GM21737 (cell line): ENCODE results near the gene CR1.
A peak's percentile ranks its signal among the peaks of the same experiment; 100 is the strongest.
"Not testable (repeated sequence)": the region's sequence is repeated elsewhere in the genome, so short reads cannot be mapped to it uniquely, and the experiment has no call there.

Experiments
- ATAC-seq: cut with Tn5 transposase; IDR thresholded peaks from one replicate; pipeline ENCODE4 v1.9.1; 2021; ENCODE audit warnings: mild to moderate bottlenecking, moderate library complexity; ENCODE audit not compliant: unreplicated experiment

Gene CR1

DNA sequence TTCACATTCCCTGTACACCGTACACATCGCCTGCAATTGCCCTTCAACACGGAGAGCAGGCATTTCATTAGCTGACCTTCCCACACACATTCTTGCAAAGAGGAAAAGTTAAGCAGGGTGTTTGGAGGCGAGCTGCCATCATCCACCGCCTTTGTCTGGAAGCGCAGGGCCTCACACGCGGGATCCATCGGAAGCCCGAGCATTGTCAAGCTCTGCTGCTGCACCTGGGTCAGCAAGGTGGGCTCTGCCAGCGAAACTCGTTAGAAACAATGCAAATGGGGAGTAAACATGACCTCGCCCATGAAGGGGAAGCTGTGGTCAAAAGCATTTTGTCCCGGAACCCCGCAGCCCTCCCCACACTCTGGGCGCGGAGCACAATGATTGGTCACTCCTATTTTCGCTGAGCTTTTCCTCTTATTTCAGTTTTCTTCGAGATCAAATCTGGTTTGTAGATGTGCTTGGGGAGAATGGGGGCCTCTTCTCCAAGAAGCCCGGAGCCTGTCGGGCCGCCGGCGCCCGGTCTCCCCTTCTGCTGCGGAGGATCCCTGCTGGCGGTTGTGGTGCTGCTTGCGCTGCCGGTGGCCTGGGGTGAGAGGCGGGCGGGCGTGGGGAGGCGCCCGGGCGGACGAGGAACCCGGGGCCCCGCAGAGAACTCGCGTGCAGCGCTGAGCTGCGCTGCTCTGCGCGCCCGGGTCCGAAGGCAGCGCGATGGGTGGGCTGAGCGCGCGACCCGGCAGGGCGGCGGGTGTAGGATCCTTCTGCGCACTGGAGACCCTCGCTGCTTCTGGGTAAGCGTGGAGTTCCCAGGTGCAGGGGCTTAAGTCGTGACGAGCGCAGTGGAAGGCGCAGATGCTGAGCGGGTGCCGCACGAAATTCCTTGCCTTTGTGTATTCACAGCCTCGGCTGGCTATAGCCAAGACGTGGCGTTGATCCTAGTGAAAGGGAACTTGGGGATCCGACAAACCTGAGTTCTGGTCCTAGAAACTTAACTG is at the start of gene CR1:
Gene CR1 (plus strand): TSS at position 357 of the 992 bp plus-strand sequence. CDS start 111 bp downstream, at position 468.
- ATAC-seq, result peak; percentile 43

DNA sequence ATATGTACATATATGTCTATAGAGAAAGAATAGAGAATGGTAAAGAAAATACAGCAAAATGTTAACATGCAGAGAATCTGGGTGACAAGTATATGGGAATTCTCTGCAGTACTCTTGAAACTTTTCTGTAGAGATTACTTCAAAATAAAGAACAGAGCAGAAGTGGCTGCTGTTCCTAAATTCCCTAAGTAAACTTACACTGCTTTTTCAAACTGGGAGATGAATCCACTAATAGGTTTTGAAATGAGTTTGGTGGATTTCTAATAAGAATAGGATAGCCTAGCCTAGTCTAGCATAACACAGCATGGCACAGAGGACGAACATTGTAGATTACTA is 42.3 kb upstream of the CR1 start:
- ATAC-seq, result no peak

DNA sequence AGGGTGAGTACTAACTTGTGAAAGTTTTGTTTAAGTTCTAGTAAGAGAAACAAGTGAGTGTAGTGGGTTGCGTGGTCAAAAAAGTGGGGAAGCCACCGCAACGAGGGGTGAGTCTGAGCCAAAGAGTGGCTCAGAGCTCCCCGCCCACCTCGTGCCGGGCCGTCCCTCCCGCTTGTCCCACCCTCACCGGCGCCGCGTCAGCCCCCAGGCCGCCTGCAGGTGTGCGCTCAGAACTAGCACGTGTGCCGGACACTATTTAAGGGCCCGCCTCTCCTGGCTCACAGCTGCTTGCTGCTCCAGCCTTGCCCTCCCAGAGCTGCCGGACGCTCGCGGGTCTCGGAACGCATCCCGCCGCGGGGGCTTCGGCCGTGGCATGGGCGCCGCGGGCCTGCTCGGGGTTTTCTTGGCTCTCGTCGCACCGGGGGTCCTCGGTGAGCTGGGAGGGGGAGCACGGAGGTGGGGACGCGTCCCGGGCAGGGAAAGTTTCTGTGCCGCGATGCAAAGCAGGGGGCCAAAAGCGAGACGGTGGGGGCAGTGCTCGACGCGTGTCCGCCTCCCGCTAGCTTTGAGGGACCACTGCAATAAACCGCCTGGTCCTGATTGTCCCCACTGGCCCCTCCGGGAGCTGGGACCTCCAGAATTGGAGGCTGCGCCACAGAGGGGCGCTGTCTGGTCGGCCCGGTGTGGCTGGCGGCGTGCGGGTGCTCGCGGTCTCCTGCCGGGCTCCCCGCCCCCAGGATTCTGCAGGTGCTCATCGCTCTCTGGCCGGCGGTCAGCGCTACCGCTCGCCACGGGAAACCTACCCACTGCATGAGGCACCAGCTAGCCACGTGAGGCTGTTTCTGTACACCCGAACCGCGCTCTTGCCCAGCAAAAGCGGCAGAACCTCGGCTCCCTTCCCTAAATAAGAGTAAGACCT is 41.7 kb upstream of the CR1 start, which contains the start of gene CR2:
Gene CR2 (plus strand): TSS at position 283 of the 919 bp plus-strand sequence. CDS start 91 bp downstream, at position 374.
- ATAC-seq, result peak; percentile 74

DNA sequence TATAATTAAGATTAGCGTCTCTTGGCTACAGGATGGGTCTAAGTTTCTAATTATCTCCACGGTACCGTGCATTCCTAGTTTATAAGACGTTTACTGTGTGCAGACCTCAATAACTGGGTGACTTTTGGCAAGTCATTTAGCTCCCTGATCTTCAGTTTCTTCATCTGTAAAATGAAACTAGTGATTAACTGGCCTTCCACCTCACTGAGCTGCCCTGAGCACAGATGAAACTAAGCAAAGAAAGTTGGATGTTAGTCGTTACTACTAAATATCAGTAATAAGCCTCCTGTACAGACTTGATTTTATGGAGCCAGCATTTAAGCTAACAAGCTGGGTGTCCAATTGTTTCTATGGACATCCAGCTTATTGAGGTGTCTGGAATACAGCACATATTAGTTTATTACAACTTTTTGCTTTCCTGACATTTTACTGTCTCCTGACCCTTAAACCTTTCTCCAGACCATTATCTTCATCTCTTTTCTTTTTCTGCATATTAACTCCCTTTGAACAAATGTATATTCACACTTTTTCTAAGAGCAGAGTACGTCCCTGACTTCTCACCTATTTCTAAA is 40.7 kb upstream of the CR1 start:
- ATAC-seq, result no peak

DNA sequence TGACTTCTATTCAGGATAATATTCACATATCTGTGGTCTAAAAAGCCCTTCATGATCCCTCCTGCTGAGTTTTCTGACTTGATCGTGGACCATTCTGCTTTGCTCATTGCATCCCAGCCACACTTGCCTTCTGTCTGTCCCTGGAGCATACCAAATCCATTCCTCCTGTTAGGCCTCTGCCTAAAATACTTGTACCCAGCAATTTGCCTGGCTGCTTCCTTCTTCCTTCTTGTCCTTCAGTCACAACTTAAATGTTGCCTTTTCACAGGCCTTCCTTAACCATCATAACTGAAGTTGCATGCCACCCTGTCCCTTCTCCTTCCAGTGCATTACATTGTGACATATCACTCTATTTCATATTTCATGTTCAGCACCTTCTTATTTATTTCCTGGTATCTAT is 37.5 kb upstream of the CR1 start:
- ATAC-seq, result no peak

DNA sequence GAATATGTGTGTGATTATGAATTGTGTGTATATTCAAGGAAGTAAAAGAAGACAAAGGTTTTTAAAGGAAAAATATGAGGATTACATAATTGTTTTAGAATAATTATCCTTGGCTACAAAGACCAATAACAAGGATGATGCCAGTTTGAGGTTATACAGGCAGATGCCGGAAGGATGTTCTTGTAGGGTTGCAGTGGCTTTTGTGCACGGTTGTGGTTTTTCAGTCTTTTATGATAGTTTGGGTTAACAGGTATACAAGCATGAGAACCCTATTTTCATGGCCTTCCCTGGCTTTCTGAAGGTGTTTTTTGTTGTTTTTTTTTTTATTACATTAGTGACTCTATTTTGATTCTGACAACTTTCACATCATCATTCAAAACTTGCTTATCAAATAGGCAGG is 36.9 kb upstream of the CR1 start:
- ATAC-seq, result no peak

DNA sequence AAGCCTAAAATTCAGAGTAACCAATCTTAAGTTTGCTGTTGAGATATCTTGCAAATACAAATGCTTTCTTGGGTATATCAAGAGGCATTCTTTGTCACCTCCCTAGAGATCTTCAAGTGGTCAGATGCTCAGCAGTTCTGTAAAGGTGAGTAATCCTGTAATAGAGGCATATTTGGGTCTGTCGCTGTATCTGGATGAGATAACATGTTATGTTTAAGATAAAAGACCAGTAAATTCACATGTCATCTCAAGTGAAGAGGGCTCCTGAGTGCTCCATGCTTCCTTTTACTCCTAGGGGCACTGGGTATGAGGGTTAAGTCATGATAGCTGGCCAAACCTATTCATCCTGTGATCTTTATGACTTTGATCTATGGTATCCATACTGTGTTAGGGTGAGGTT is 34.3 kb upstream of the CR1 start:
- no peak for ATAC-seq

DNA sequence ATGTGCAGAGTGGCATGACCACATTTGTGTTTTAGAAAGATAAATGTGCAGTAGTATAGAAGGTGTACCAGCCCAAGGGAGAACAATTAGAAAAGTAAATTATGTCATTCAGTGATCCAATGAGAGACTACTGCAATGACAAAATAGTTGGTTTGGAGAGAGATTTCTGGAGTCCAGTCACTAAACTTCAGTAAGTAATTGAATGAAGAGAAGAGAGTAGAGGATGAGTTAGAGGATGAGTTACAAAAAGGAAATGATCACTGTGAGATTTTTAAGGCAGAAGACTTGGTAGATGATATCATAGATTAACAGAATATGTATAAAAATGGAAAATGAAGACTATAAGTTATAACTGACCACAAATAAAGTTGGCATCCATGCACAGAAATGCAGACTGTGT is 33.4 kb upstream of the CR1 start:
- no peak for ATAC-seq

DNA sequence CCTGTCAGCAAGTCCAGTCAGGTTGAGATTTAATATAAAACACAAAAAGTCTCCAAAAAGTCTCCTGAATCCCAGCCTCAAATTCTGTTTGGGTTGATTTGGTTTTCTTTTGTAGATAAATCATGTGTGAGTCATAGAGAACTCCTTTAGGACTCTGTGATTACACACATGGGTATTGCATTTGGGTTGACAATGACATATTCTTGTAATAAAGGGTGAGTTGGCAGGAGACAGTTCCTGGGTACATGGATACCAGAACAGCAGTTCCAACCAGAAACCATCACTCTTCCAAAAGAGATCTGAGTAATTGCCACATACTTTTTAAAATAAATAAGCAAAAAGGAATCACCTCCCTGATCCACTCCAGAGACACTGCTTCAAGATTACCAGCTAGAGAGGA is 32.9 kb upstream of the CR1 start:
- ATAC-seq, result no peak

DNA sequence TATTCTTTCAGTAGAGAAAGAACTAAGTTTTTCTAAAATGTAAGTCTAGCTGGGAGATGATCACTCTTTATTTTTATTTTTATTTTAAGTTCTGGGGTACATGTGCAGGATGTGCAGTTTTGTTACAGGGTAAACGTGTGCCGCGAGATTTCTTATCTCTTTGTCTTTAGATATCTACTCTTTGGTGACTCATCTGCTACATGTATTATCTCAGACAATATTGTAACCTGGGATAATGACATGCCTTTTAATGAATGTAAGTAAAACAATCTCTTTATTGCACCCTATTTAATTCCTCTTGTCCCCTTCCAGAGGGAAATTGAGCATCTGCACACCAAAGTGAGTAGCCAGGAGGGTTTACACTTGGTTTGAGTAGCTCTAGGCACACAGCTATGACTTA is 32.4 kb upstream of the CR1 start:
- ATAC-seq, result no peak

DNA sequence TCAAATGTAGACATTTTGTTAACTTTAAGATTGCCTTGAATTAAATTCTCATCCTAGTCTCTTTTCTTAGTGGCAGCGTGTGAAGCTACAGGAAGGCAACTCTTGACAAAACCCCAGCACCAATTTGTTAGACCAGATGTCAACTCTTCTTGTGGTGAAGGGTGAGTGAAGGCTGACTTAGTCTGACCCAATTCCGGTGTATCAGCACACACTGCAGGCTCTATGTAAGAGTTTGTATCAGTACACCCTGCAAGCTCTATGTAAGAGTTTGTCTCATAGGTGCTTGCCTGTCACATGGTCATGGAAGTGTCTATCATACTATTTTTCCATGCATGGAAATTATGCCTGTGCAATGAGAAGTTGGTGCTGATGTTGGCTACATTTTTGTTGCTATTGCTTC is 25.0 kb upstream of the CR1 start:
- no peak for ATAC-seq

DNA sequence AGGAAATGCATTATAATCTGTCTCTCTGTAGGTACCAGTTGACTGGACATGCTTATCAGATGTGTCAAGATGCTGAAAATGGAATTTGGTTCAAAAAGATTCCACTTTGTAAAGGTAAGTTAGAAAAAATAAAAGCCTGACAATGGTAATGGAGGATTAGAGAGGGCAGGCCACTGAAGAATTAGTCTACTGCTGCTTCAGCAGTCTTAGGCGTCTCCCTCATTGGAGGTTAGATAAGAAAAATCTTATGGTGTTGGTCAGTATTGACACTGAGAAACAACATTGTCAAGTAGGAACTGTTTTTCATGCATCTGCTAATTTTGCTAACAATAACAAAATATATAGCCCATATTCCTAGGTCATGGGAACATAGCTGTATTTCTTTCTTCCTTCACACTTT is 21.7 kb upstream of the CR1 start:
- no peak for ATAC-seq

DNA sequence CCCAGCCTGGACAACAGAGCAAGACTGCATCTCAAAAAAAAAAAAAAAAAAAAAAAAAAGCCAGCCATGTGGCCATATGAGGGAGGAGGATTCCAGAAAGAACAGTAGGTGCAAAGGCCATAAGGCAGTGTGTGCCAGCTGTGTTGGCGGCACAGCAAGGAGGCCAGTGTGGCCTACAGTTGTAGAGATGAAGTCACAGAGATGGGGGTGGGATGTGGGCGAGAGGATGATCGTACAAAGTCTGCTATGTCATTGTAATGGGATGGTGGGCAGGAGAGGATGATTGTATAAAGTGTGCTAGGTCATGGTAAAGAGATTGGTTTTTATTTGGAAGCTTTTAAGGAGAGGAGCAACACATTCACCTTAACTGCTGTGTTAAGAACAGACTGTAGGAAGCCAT is 9.8 kb upstream of the CR1 start:
- ATAC-seq, result no peak

DNA sequence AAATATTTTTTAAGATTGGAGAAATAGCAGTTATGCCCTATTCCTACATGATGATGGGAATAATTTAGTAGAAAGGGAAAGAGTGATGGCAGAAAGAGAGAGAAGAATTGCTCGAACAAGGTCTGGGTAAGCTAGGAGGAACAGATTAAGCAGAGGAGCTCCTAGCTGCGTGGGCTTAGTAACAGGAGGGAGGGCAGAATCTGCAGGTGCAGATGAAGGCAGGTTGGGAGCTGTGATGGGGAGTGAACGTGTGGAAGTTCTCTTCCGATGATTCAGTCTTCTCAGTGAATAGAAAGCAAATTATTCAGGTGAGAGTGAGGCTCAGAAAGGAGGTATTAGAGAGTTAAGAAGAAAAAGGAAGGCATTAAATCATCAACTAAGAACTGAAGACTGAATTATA is 8.3 kb upstream of the CR1 start:
- no peak for ATAC-seq

DNA sequence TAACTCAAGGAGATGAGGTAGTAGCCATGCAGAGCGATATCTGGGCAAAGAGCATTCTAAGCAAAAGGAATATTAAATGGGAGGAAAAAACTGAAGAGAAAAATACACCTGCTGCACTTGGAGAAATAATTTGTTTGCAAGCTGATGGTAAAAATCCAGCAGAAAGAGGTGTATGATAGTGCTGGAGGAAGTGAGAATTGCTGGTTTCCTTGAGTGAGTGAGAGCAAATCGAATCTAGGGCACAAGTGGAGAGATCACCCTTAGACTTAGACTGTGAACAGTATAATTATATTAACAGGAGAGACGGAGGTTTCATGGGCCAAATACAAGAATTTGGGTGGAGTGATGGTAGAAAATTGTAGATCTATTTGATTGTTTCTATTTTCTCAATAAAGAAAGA is 2.7 kb upstream of the CR1 start:
- no peak for ATAC-seq

DNA sequence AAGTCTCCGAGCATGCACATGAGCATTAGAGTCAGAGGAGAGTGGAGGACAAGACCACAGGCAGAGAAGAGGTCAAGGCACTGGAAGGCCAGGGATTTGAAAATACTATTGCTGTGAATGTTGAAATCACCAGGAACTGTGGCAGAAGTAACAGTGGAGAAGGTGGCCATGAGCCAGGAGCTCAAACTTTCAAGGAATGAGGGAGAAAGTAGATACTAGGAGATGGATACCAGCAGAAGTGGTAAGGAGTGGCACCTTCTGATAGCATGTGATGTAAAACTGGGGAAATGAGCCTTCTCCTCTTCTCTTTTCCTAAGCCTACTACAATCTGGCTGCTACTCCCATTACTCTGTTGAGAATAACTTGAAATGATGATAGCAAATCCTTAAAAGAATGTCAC is 1.8 kb upstream of the CR1 start:
- ATAC-seq, result no peak

DNA sequence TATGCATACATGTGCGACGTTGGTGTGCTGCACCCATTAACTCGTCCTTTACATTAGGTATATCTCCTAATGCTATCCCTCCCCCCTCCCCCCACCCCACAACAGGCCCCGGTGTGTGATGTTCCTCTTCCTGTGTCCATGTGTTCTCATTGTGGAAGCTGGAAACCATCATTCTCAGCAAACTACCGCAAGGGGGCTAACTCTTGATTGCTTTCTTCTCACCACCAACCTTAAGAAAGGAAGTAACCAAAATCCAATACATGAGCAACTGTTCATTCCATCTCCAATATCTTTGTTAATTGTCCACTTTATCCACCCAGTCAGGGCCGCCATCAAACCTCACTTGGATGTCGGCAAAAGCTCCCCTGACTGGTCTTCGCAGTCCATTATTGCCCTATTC is 676 bp upstream of the CR1 start:
- ATAC-seq, result not testable (repeated sequence)

DNA sequence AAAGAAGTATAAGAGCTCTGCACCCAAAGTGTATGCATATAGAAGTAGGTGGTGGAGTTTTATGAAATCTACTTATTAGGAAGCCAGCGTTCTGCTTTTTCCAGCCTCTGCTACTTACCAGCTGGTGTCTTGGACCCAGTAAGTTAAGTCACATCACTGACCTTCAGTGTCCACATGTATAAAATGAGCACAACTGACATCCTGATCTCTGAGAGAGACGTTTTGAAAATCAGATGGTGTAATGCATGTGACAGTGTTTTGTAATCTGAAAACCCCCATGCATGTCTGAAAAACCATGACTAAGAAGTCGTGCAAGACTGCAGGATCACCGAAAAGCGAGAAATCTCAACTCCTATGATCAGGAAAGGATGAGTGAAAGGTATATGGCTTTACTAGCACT is 2.0 kb downstream of the CR1 start:
- ATAC-seq, result no peak

DNA sequence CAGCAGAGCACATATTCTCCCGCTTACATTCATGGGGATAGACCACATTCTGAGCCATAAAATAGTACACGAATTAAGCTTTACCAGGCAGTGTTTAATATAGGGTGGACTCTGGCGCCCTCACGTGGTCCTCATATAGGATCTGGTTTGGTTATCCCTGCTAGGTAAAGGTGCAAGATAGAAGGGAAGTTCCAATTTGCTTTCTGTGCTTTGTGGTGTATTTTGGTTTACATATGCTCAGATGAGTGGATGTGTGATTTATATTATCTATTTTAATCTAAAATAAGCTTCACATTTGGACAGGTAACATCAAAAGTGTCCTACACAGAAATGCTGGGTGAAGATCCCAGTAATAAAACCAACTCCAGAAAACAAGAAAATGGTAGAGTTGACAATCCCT is 3.6 kb downstream of the CR1 start:
- ATAC-seq, result no peak

DNA sequence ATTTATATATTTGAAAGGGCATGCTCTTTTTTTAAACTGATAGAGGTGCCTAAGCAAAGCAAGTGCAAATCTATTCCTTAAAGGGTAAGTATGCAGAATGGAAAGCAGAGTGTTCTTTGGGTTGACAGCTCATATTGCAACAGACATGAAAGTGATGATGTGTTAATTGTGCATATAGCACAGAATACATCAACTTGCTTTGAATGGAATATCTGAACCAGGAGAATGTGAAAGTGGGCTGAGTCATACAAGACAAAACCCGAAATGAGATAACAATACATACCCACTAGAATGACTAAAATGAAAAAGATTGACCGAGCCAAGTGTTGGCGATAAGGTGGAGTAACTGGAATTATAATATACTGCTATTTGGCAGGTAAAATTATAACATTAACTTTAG is 4.3 kb downstream of the CR1 start:
- ATAC-seq, result no peak

DNA sequence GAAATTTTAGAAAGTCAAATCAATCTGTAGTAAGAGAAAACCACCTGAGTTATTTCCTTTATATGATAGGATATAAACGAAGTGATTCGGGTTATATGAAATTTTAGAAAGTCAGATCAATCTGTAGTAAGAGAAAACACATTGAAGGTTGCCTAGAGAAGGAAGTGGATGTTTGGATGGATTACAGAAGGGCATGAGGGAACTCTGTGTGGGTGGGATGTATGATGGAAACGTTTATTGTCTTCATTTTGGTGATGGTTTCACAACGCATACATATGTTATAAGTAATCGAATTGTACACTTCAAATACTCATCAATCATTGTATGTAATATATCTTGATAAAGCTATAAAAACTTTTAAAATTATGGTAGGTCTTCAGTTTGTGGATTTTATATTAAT is 5.1 kb downstream of the CR1 start:
- no peak for ATAC-seq
